ENCODE measurements around the gene FLT3LG. TPM values are rescaled to one million over a fixed set of nuclear protein-coding genes. Genes with fewer than 3 reads are reported as not detected.
A peak's percentile ranks its signal among the peaks of the same experiment; 100 is the strongest.

Gene FLT3LG
- total RNA-seq, 2 donors from 2014 or later = 33.5 to 80.4 TPM

DNA sequence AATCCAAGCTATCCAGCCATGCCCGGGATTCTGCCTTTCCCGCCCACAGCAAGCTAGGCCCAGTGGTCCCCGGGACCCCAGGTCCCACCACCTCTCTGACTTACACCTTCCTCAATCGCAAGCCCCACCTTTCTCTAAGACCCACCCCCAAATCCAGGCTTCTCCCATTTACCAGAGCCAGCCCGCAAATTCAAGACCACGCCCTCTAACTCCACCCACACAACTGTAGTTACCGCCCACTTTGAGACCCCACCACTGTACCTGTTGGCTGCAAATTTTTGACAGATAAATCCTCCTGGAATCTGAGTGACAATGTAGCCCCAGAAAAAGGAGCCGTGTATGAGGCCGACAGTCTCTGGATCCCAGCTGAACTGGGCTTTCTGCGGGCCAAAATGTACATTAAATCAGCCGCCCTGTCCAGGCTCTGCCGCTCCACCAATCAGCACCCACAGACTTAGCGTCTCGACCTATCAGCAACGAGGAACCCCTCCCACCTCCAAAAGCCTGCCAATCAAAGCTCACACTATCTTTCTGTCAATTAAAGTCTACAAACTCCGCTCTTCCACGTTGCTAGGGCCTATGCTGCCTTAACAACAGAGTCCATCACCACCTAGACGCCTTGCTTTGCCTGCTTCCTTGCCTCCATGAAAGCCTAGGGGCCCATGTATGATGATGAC, 39.0 kb upstream of the FLT3LG start:
- Mint-ChIP-seq H3K4me1 (ENCODE audit: low read depth in 2 of 2) (peaks cover 12 to 24% of the 10 kb centered on the region in 2 donors), H3K27me3 (peaks cover 64 to 83% of the 10 kb centered on the region in 2 donors), H3K36me3 (peaks cover under 1% of the 10 kb centered on the region), H3K4me3 (no peak overlapping the region), H3K27ac (no peak overlapping the region), H3K9me3 (no peaks in the 10 kb centered on the region)
- ATAC-seq (no peak), DNase-seq (ENCODE audit: low spot score) (no peak)

DNA sequence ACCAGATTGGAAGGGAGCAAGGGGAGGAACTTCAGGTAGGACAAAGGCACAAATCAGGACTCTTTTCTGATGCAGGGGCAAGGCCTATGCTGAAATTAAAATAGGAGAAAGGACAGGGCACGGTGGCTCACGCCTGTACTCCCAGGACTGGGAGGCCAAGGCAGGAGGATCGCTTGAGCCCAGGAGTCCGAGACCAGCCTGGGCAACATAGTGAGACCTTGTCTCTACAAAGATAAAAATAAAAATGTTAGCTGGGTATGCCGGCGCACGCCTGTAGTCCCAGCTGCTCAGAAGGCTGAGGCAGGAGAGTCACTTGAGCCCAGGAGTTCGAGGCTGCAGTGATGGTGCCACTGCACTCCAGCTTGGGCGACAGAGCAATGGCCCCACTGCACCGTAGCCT, 38.3 kb upstream of the FLT3LG start:
- Mint-ChIP-seq H3K9me3 (no peaks in the 10 kb centered on the region), H3K4me3 (no peak overlapping the region), H3K4me1 (ENCODE audit: low read depth in 2 of 2) (peaks cover 14 to 25% of the 10 kb centered on the region in 2 donors), H3K36me3 (peaks cover 3% of the 10 kb centered on the region), H3K27ac (no peak overlapping the region), H3K27me3 (peaks cover 64 to 83% of the 10 kb centered on the region in 2 donors)
- ATAC-seq (no peak), DNase-seq (ENCODE audit: low spot score) (no peak)

DNA sequence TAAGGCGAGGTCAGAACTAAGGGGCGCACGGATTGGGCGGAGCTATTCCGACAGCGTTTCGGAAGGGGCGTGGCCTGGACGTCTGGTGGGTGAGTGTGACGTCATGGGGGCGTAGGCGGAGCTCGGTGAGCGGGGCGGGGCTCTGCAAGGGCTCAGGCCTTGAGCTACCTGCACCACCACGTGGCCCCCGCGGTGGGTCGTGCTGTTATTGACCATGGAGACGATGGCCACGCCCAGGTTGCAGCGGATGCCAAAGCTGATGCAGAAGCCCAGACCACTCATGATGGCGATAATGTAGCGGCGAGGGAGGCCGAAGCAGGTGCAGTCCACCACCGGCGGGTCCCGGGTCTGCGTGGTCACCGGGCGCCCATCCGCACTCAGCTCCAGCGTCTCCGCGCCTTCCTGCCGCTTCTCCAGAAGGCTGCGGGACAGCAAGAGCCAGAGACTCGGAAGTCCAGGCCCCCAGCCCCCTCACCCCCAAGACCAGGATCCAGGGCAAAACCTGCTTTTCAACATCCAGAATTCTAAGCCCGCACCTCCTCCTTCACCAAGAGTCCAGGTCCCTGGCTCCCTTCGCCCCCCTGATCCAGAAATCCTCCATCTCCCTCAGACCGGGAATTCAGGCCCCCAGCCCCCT, 37.5 kb upstream of the FLT3LG start:
- peaks cover 19 to 28% of the 10 kb centered on the region in 2 donors for H3K4me1 Mint-ChIP-seq (ENCODE audit: low read depth in 2 of 2)
- H3K27ac Mint-ChIP-seq = no peak overlapping the region
- ATAC-seq (peak; percentile 39 to 59), DNase-seq (ENCODE audit: low spot score) (no peak)
- peaks cover 6% of the 10 kb centered on the region for H3K36me3 Mint-ChIP-seq
- H3K4me3 Mint-ChIP-seq = no peak overlapping the region
- H3K9me3 Mint-ChIP-seq = no peaks in the 10 kb centered on the region
- peaks cover 66 to 88% of the 10 kb centered on the region in 2 donors for H3K27me3 Mint-ChIP-seq

DNA sequence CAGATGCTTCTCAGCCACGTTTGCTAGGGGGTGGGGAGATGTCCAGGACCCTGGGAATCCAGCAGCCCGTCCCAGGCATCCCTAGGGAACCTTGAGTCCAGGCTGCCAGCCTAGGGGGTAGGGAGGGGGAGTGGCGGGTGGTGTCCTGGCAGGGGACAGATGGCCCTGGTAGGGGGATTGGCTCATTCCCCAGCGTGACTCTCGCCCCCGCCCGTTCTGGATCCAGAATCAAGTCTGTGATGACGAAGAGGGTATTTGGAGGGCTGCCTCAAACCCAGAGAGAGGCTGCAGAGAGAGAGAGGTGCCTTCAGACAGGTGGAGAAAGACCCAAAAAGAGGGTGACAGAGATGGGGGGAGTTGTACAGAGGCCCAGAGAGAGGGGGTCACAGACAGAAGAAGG, 36.8 kb upstream of the FLT3LG start:
- Mint-ChIP-seq H3K36me3 (peaks cover 12% of the 10 kb centered on the region), H3K27me3 (peaks cover 70 to 89% of the 10 kb centered on the region in 2 donors), H3K4me3 (no peak overlapping the region), H3K4me1 (ENCODE audit: low read depth in 2 of 2) (peaks cover 24 to 31% of the 10 kb centered on the region in 2 donors), H3K9me3 (no peaks in the 10 kb centered on the region), H3K27ac (no peak overlapping the region)
- ATAC-seq (no peak), DNase-seq (ENCODE audit: low spot score) (no peak)

DNA sequence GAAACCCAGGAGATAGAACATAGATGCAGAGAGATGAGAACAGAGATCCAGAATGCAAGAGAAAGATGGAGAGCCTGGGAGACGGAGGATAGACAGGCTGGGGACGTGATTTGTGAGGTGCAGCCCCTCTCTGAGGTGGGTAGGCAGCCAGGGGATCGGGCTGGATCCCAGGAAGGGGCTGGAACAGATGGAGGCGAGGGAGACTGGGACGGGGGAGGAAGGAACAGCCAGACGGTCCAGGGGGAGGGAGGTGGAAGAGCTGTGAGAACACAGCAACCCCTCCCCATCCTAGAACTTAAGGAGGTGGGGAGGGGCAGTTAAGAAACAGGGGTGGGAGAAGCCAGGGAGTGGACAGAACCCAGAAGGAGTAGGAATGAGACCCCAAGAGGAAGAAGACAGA, 35.8 kb upstream of the FLT3LG start:
- H3K36me3 Mint-ChIP-seq = peaks cover 12% of the 10 kb centered on the region
- no peak overlapping the region for H3K4me3 Mint-ChIP-seq
- no peak for ATAC-seq
- DNase-seq (ENCODE audit: low spot score) = no peak
- peaks cover 70 to 90% of the 10 kb centered on the region in 2 donors for H3K27me3 Mint-ChIP-seq
- H3K4me1 Mint-ChIP-seq (ENCODE audit: low read depth in 2 of 2) = peaks cover 28 to 35% of the 10 kb centered on the region in 2 donors
- no peaks in the 10 kb centered on the region for H3K9me3 Mint-ChIP-seq
- no peak overlapping the region for H3K27ac Mint-ChIP-seq

DNA sequence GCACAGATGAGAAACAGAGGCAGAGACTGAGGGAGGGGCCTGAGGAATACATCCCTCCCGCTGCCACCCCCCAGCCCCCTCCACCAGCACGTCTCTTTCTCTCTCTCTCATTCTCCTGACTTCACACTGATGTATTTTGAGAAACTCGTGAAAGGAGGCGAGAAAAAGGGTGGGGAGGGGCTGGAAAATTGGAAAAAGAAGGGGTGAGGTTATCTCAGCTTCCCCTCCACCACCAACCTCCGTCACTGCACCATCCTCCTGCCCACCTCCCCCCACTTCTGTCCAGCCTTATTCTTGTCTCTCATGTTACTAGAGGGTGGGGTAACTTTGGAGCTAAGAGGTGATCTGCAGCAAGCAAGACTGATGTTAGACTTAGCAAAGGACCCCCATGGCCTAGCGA, 34.2 kb upstream of the FLT3LG start:
- no peak overlapping the region for H3K27ac Mint-ChIP-seq
- H3K36me3 Mint-ChIP-seq = peaks cover 12% of the 10 kb centered on the region
- no peak overlapping the region for H3K4me3 Mint-ChIP-seq
- DNase-seq (ENCODE audit: low spot score) (no peak), ATAC-seq (no peak)
- peaks cover 35 to 40% of the 10 kb centered on the region in 2 donors for H3K4me1 Mint-ChIP-seq (ENCODE audit: low read depth in 2 of 2)
- peaks cover 65 to 80% of the 10 kb centered on the region in 2 donors for H3K27me3 Mint-ChIP-seq
- H3K9me3 Mint-ChIP-seq = no peaks in the 10 kb centered on the region

DNA sequence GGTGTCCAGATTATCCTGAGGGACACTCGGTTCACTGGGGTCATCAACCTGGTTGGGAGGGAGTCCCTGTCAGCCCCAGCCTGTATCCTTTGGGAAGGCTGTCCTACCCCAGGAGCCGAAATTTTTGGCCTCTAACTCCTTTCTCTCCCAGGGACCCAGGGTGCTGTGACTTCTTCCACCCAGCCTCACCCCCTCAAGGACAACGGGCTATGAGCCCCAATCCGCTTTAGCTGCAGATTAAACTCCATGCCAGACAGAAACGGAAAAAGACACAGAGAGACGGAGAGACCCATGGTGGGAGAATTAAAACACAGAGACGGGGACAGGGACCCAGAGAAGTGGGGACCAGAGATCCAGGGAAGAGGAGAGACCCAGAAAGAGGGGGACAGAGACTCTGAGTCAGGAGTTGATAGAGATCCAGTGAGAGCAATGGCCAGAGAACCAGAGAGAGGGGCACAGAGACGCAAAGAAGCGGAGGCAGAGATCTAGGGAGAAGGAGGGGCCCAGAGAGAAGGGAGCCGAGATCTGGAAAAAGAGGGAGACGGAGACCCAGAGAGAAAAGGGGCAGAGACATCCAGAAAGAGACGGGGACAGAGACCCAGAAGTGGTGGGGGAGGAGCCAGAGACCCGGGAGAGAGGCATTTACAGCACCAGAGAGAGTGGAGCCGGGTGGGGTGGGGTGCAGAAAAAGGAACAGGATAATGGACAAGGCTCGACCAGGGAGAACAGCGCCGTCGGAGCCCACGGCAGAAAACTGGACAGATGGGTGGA, 33.4 kb upstream of the FLT3LG start:
- H3K36me3 Mint-ChIP-seq = peaks cover 12% of the 10 kb centered on the region
- DNase-seq (ENCODE audit: low spot score) (no peak), ATAC-seq (no peak)
- peaks cover 57 to 72% of the 10 kb centered on the region in 2 donors for H3K27me3 Mint-ChIP-seq
- H3K27ac Mint-ChIP-seq = no peak overlapping the region
- H3K4me3 Mint-ChIP-seq = peak overlapping the region; percentile 55
- H3K4me1 Mint-ChIP-seq (ENCODE audit: low read depth in 2 of 2) = peaks cover 40 to 42% of the 10 kb centered on the region in 2 donors
- H3K9me3 Mint-ChIP-seq = no peaks in the 10 kb centered on the region

DNA sequence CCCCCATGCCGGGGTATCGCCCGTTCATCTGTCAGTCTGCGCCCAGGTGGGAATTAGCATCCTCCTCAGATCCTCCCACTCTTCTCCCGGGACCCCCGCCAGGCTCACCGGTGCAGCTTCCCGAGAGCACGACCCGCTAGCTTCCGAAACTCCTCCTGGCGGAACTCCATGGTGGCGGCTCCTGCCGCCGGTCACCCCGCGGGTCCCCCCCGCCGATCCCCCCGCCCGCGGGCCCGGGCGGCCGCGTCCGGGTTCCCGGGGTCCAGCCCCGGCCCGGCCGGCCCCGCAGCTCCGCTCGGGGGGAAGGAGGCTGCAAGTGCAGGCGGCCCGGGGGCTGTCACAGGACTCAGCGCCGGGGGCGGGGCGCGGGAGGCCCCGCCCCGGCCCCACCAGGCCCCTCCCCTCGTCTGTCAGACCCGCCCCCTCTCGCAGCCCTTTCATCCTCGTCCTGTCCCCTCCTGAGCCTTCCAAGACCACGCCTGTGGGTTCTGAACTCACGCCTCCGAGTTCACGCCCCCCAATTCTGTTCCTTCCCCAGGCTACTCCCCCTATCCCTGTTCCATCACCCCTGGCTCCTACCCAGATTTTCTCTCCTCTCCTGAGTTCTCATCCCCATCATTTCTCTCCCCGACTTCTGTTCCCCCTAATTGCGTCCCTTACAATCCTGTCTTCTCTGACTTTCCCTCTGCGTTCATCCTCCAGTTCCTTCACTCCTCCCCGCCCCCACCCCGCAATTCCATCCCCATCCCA, 32.6 kb upstream of the FLT3LG start, which contains the start of gene SLC17A7:
TSS of gene SLC17A7 (minus strand) at position 318 of the 750 bp plus-strand sequence. CDS start at position 170, 148 bp downstream.
- peak within 1 kb of the TSS; percentile 71 for H3K4me3 Mint-ChIP-seq
- peaks cover 35 to 41% of the 10 kb centered on the region in 2 donors for H3K4me1 Mint-ChIP-seq (ENCODE audit: low read depth in 2 of 2)
- H3K27ac Mint-ChIP-seq = peak within 1 kb of the TSS; percentile 10 to 48
- peaks cover 12% of the 10 kb centered on the region for H3K36me3 Mint-ChIP-seq
- no peaks in the 10 kb centered on the region for H3K9me3 Mint-ChIP-seq
- H3K27me3 Mint-ChIP-seq = peaks cover 50 to 64% of the 10 kb centered on the region in 2 donors
- DNase-seq (ENCODE audit: low spot score) = no peak
- ATAC-seq = no peak

DNA sequence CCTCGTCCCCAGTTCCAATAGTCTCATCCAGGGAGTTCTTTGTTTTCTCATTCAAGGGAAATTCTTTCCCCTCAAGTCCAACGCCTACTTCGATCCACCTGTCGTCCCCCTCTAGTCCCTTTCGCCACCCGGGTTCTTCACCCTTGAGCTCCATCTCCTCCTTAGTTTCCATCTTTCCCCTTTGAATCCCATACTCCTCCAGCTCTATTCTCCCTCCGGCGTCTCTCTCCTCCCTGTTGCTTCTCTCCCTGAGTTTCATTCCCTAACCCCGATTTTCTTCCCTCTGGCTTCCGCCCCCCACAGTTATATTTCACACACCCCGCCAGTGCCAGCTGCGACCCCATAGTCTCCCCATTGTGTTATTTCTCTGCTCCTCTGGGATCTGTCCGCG, 32.1 kb upstream of the FLT3LG start:
- no peak for ATAC-seq
- peak overlapping the region; percentile 10 to 48 for H3K27ac Mint-ChIP-seq
- DNase-seq (ENCODE audit: low spot score) = no peak
- no peaks in the 10 kb centered on the region for H3K9me3 Mint-ChIP-seq
- H3K4me1 Mint-ChIP-seq (ENCODE audit: low read depth in 2 of 2) = peaks cover 35 to 39% of the 10 kb centered on the region in 2 donors
- H3K4me3 Mint-ChIP-seq = peak overlapping the region; percentile 71
- H3K36me3 Mint-ChIP-seq = peaks cover 12% of the 10 kb centered on the region
- H3K27me3 Mint-ChIP-seq = peaks cover 47 to 59% of the 10 kb centered on the region in 2 donors

DNA sequence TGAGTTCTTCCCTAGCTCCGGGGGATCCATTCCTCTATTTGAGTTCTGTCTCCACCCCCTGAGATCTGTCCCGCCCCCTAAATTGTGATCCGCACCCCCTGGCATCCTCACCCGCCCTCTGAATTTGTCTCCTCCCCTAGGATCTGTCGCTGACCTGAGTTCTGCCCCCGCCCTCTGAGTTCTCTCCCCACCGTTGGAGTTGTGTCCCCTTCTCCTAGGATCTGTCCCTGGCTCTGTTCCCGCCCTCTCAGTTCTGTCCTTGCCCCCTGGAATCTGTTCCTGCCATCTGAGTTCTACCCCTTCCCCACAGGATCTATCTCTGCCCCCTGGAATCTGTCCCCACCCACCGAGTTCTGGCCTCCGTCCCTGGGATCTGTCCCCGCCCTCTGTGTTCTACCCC, 31.7 kb upstream of the FLT3LG start:
- Mint-ChIP-seq H3K27ac (peak overlapping the region in 1 of 2 donors; percentile 48), H3K4me1 (ENCODE audit: low read depth in 2 of 2) (peaks cover 35 to 38% of the 10 kb centered on the region in 2 donors), H3K36me3 (peaks cover 12% of the 10 kb centered on the region), H3K9me3 (no peaks in the 10 kb centered on the region), H3K4me3 (peak overlapping the region; percentile 71), H3K27me3 (peaks cover 45 to 55% of the 10 kb centered on the region in 2 donors)
- ATAC-seq = no peak
- DNase-seq (ENCODE audit: low spot score) = no peak

DNA sequence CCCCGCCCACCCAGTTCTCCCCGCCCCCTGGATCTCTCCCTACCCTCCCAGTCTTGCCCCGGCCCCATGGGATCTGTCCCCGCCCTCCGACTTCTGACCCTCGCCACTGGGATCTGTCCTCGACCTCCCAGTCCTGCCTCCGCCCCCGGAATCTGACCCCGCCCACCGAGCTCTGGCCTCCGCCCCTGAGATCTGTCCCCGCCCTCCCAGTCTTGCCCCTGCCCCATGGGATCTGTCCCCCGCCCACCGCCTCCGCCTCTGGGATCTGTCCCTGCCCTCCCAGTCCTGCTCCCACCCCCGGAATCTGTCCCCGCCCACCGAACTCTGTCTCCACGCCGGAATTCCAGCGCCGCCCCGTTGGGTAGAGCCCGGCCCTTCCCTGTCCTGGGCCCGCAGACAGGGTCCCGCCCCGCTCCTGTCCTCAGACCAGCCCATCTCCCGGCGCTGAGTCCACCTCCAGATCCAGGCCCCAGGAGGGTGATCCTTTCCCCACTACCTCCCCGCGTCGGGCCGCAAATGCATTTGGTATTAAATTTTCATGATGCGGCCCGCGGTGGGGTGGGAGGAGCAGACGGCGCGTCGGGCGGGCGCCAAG, 31.1 kb upstream of the FLT3LG start:
- ATAC-seq (peak; percentile 41 to 64), DNase-seq (ENCODE audit: low spot score) (no peak)
- Mint-ChIP-seq H3K36me3 (peaks cover 12% of the 10 kb centered on the region), H3K4me3 (peak overlapping the region; percentile 71), H3K9me3 (no peaks in the 10 kb centered on the region), H3K27ac (peak overlapping the region in 1 of 2 donors; percentile 84), H3K4me1 (ENCODE audit: low read depth in 2 of 2) (peaks cover 35 to 38% of the 10 kb centered on the region in 2 donors), H3K27me3 (peaks cover 40 to 50% of the 10 kb centered on the region in 2 donors)

DNA sequence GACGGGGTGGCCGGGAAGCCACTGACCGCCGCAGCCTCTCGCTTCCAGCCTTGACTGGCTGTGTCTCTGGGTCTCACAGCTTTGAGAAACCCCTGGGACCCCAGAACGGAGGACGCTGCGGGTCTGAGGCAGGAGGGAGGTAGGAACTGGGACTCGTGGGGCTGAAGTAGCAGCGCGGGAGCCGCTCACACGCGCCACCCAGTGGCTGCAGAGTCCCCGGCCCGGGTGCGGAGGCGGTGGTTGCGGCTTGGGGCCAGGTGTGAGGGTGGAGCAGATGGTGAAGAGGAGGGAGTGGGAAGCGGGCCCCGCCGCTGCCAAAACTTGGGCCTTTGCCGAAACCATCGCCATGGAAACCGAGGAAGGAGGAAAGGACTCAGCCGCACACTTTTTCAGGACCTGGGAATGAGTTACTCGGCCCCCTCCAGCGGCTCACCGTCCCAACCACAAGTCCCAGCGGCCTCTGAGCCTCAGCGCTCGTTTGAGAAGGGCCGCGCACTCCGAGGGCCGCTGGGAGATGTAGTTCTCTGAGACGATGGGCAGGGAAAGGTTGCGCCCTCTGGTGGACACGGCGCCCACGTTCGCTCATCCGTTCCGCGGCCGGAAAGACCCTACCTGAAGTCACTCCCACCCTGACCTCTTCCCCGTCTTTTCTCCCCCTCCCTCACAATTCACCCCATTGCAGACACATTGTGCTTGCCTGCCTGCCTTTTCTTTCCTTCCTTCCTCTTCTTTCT, 30.5 kb upstream of the FLT3LG start:
- H3K4me1 Mint-ChIP-seq (ENCODE audit: low read depth in 2 of 2) = peaks cover 41 to 42% of the 10 kb centered on the region in 2 donors

More for the DNA sequence above, 30.5 kb upstream of the FLT3LG start:
- peak; percentile 92 to 94 for ATAC-seq
- Mint-ChIP-seq H3K27ac (peak overlapping the region; percentile 51 to 84), H3K4me3 (peak overlapping the region; percentile 71), H3K36me3 (peaks cover 15% of the 10 kb centered on the region), H3K27me3 (peaks cover 33 to 43% of the 10 kb centered on the region in 2 donors), H3K9me3 (no peaks in the 10 kb centered on the region)
- DNase-seq (ENCODE audit: low spot score) = peak; percentile 94
